GM12891 (cell line): ENCODE measurements around the gene ZKSCAN8.

Source experiments
- PAX5 ChIP-seq: IDR thresholded peaks from 2 replicates; pipeline ENCODE4 v1.6.1; 2011; ENCODE audit warnings: low read length, moderate library complexity, mild to moderate bottlenecking; ENCODE audit not compliant: insufficient read depth, severe bottlenecking
- POLR2AphosphoS5 ChIP-seq: IDR thresholded peaks from 2 replicates; pipeline ENCODE4 v1.6.1; 2011; ENCODE audit warnings: low read depth, low read length, control low read depth
- TAF1 ChIP-seq: IDR thresholded peaks from 2 replicates; pipeline ENCODE4 v1.6.1; 2011; ENCODE audit warnings: low read depth, low read length, control low read depth

DNA sequence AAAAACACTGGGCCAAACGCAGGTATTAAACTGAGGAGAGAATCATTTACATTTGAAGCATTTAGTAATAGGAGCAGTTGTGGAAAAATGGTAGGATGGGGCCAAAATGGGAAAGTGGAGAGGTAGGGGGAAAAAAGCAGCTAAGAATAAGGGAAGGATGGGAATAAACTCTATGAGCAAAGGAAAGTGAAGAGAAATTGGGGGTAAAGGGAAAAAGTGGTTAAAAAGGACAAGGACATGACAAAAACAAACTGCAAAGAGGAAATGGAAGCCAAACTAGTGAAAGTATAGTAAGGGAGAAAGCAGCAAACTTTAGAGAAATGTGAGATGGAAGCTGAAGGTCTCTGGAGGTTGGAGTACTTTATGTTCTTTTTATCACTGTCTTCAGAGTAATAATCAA lies 23.5 kb upstream of the ZKSCAN8 start:
- TF ChIP-seq TAF1, result no peak
- no peak for TF ChIP-seq PAX5
- no peak for TF ChIP-seq POLR2AphosphoS5
